ENCODE data around the gene RBM39. TPM values are rescaled to one million over a fixed set of nuclear protein-coding genes. Genes with fewer than 3 reads are reported as not detected.

RBM39 gene
- total and polyA plus RNA-seq, 2 of the 13 experiments (the other 11 are each of a cell fraction or from before 2014, with no cell fraction given): 788 to 920 TPM

- TF ChIP-seq RNF219 (CRISPR knock-in tag; IDR thresholded peaks at IDR 0.05): peak; percentile 23; the same call in 1 of the 2 replicates
- TF ChIP-seq ZNF816 (CRISPR knock-in tag; IDR thresholded peaks at IDR 0.05; ENCODE audit: borderline replicate concordance): peak; percentile 74; the same call in 1 of the 2 replicates
- TF ChIP-seq PAXIP1 (CRISPR knock-in tag; conservative IDR thresholded peaks at IDR 0.05): peak; percentile 7; the same call in 1 of the 2 replicates
Observed at GRCh38 chr20:35742741-35743523, 872 bp upstream of the RBM39 start (continued).
